Mammary epithelial cell (primary cell): ENCODE data around the gene DDX42.

Source experiments
- EZH2 ChIP-seq: IDR thresholded peaks from 2 replicates; pipeline ENCODE4 v1.6.1; 2012; ENCODE audit warnings: low read length, inconsistent platforms, borderline replicate concordance
- TF ChIP-seq, protein P1 (sequence below), 2 donors: IDR thresholded peaks in 1 of 2; conservative IDR thresholded peaks in 1 of 2; 2 replicates each; pipeline ENCODE4 v1.5.1; 2011 to 2012; ENCODE audit warnings: inconsistent platforms in 2 of 2, low read length in 2 of 2, mild to moderate bottlenecking in 2 of 2, control low read depth in 1 of 2, low read depth in 1 of 2; ENCODE audit not compliant: insufficient read depth in 1 of 2; ENCODE audit errors: extremely low read depth in 1 of 2

DNA sequence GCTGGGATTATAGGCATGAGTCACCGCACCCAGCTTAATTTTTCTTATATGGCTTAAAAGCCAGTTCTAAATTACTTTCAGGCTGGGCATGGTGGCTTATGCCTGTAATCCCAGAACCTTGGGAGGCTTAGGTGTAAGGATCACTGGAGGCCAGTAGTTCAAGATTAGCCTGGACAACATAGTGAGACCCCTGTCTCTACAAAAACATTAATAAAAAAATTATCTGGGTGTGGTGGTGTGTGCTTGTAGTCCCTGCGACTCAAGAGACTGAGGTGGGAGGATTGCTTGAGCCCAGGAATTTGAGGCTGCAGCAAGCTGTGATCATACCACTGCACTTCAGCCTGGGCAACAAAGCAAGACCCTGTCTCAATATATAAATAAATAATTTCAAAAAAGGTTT, 79.3 kb downstream of the DDX42 start:
- no peak for TF ChIP-seq EZH2
- TF ChIP-seq, protein P1, sequence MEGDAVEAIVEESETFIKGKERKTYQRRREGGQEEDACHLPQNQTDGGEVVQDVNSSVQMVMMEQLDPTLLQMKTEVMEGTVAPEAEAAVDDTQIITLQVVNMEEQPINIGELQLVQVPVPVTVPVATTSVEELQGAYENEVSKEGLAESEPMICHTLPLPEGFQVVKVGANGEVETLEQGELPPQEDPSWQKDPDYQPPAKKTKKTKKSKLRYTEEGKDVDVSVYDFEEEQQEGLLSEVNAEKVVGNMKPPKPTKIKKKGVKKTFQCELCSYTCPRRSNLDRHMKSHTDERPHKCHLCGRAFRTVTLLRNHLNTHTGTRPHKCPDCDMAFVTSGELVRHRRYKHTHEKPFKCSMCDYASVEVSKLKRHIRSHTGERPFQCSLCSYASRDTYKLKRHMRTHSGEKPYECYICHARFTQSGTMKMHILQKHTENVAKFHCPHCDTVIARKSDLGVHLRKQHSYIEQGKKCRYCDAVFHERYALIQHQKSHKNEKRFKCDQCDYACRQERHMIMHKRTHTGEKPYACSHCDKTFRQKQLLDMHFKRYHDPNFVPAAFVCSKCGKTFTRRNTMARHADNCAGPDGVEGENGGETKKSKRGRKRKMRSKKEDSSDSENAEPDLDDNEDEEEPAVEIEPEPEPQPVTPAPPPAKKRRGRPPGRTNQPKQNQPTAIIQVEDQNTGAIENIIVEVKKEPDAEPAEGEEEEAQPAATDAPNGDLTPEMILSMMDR (conservative IDR thresholded peaks at IDR 0.05 in 1 of 2, IDR thresholded peaks at IDR 0.05 in 1 of 2; ENCODE audit: extremely low read depth in 1 of 2, insufficient read depth in 1 of 2, low read depth in 1 of 2, low read length in 2 of 2): no peak
